T-helper 1 cell treated with Interleukin-12 subunit alpha and Interleukin-12 subunit beta and Interleukin-4 antibody, amounts not matched to agents 30 ng/mL and 1 ng/mL, for 36 hours (primary cell): ENCODE data around the gene KLK4. TPM values are rescaled to one million over a fixed set of nuclear protein-coding genes. Genes with fewer than 3 reads are reported as not detected.
"Not testable (repeated sequence)": the region's sequence is repeated elsewhere in the genome, so short reads cannot be mapped to it uniquely, and the experiment has no call there.

Experiments used
- intact Hi-C: fragments of 100-400 bp; cut with micrococcal nuclease; formaldehyde crosslinking; loops from one replicate; pipeline ENCODE4 v1.15.1; 2024
- total RNA-seq: library from RNA; stranded (reverse); gene quantifications from 2 replicates; pipeline ENCODE4 v1.2.3, GENCODE V29; 2022

KLK4 gene
- total RNA-seq, 1 donor from 2014 or later = not detected

GRCh38 chr19:50916069-50916468 lies 4.9 kb upstream of the KLK4 start:
- intact Hi-C loops = no loop called here

GRCh38 chr19:50912727-50913716 lies 1.8 kb upstream of the KLK4 start:
- intact Hi-C loops = no loop called here

GRCh38 chr19:50912102-50912599 lies 956 bp upstream of the KLK4 start:
- intact Hi-C loops = no loop called here

- intact Hi-C loops = no loop called here
Measured at GRCh38 chr19:50910722-50911121, 473 bp downstream of the KLK4 start.

- intact Hi-C loops = no loop called here
Measured at GRCh38 chr19:50909240-50910070, 1.7 kb downstream of the KLK4 start.

- intact Hi-C loops = no loop called here
Measured at GRCh38 chr19:50908336-50908735, 2.9 kb downstream of the KLK4 start.

GRCh38 chr19:50906217-50906616 lies 5.0 kb downstream of the KLK4 start:
- intact Hi-C loops = loop anchor here (1.0 kb wide), 1 partner anchor 16 kb away; no protein-coding TSS in a partner anchor

- intact Hi-C loops = no loop called here
Measured at GRCh38 chr19:50902640-50903039, 8.6 kb downstream of the KLK4 start.

- intact Hi-C loops = no loop called here
Measured at GRCh38 chr19:50899569-50899968, 11.6 kb downstream of the KLK4 start.

- intact Hi-C loops = no loop called here
Measured at GRCh38 chr19:50898018-50898417, 13.2 kb downstream of the KLK4 start.

GRCh38 chr19:50897612-50898011 lies 13.6 kb downstream of the KLK4 start:
- intact Hi-C loops = no loop called here

GRCh38 chr19:50897191-50897607 lies 14.0 kb downstream of the KLK4 start:
- intact Hi-C loops = no loop called here

- intact Hi-C loops = no loop called here
Measured at GRCh38 chr19:50896591-50897190, 14.5 kb downstream of the KLK4 start.

GRCh38 chr19:50896089-50896590 lies 15.1 kb downstream of the KLK4 start:
- intact Hi-C loops = not testable (repeated sequence)

GRCh38 chr19:50894478-50895356 lies 16.5 kb downstream of the KLK4 start:
- intact Hi-C loops = no loop called here

GRCh38 chr19:50893047-50893736 lies 18.0 kb downstream of the KLK4 start:
- intact Hi-C loops = no loop called here

GRCh38 chr19:50891253-50891625 lies 20.0 kb downstream of the KLK4 start:
- intact Hi-C loops = no loop called here

- intact Hi-C loops = no loop called here
Measured at GRCh38 chr19:50890422-50891252, 20.6 kb downstream of the KLK4 start.

- intact Hi-C loops = no loop called here
Measured at GRCh38 chr19:50889638-50890037, 21.6 kb downstream of the KLK4 start.
